Measurements from ENCODE around the gene RNF167. TPM values are rescaled to one million over a fixed set of nuclear protein-coding genes. Genes with fewer than 3 reads are reported as not detected.
A peak's percentile ranks its signal among the peaks of the same experiment; 100 is the strongest.

Gene RNF167
- total and polyA plus RNA-seq, 2 of the 13 experiments (the other 11 are each of a cell fraction or from before 2014, with no cell fraction given): 44.1 to 45.4 TPM

GRCh38 chr17:4948166-4948930, 8.3 kb downstream of the RNF167 start, which contains the start of gene PFN1 (continued):
- peak; percentile 83; the same call in 1 of the 2 replicates for TF ChIP-seq NCOR1 (IDR thresholded peaks at IDR 0.05; ENCODE audit: borderline replicate concordance, low read length)
- TF ChIP-seq NONO (IDR thresholded peaks at IDR 0.05): no peak
- TF ChIP-seq NONO (CRISPR knock-in tag; conservative IDR thresholded peaks at IDR 0.05): 0 out of 2 replicates have a peak, but pooled peaks have one; percentile 81
- TF ChIP-seq NFATC3 (CRISPR knock-in tag; IDR thresholded peaks at IDR 0.05): no peak
- 0 out of 2 replicates have a peak, but pooled peaks have one; percentile 4 for TF ChIP-seq NR2C2 (CRISPR knock-in tag; IDR thresholded peaks at IDR 0.05; ENCODE audit: borderline replicate concordance)
- TF ChIP-seq ZNF468 (CRISPR knock-in tag; IDR thresholded peaks at IDR 0.05): no peak
- TF ChIP-seq MIER2 (CRISPR knock-in tag; IDR thresholded peaks at IDR 0.05): no peak
- no peak for TF ChIP-seq ZNF484 (CRISPR knock-in tag; IDR thresholded peaks at IDR 0.05; ENCODE audit: borderline replicate concordance, low read depth)
- no peak for TF ChIP-seq TGIF2 (CRISPR knock-in tag; IDR thresholded peaks at IDR 0.05)
- TF ChIP-seq ZNF674 (CRISPR knock-in tag; IDR thresholded peaks at IDR 0.05; ENCODE audit: low read depth): no peak
- no peak for TF ChIP-seq SNAI1 (CRISPR knock-in tag; IDR thresholded peaks at IDR 0.05; ENCODE audit: borderline replicate concordance)
- TF ChIP-seq ZFP1 (CRISPR knock-in tag; IDR thresholded peaks at IDR 0.05): no peak
- peak in 1 of 2 experiments; percentile 36; a peak in 1 of 4 replicates for TF ChIP-seq EP300 (IDR thresholded peaks at IDR 0.05; ENCODE audit: low read depth in 2 of 2, low read length in 2 of 2)
- no peak for TF ChIP-seq EP300 (CRISPR knock-in tag; IDR thresholded peaks at IDR 0.05; ENCODE audit: borderline replicate concordance)
- no peak for TF ChIP-seq ZBTB46 (CRISPR knock-in tag; IDR thresholded peaks at IDR 0.05; ENCODE audit: borderline replicate concordance)
- TF ChIP-seq HES4 (CRISPR knock-in tag; IDR thresholded peaks at IDR 0.05; ENCODE audit: borderline replicate concordance): peak; percentile 54; the same call in 1 of the 2 replicates
- 0 out of 2 replicates have a peak, but pooled peaks have one; percentile 45 for TF ChIP-seq ZNF691 (CRISPR knock-in tag; IDR thresholded peaks at IDR 0.05; ENCODE audit: borderline replicate concordance, low read depth)
- no peak for TF ChIP-seq NR2F1 (CRISPR knock-in tag; IDR thresholded peaks at IDR 0.05)
- peak; percentile 89 for TF ChIP-seq ASH2L (IDR thresholded peaks at IDR 0.05; ENCODE audit: insufficient read length, low read depth, low read length)
- peak; percentile 71; the same call in 1 of the 2 replicates for TF ChIP-seq MEIS1 (CRISPR knock-in tag; IDR thresholded peaks at IDR 0.05; ENCODE audit: borderline replicate concordance)
- TF ChIP-seq HNRNPLL (IDR thresholded peaks at IDR 0.05; ENCODE audit: low read depth, low read length, poor library complexity, severe bottlenecking): no peak
- TF ChIP-seq ZBTB33 (CRISPR knock-in tag; IDR thresholded peaks at IDR 0.05): 0 out of 2 replicates have a peak, but pooled peaks have one; percentile 5
- peak; percentile 16; the same call in 1 of the 2 replicates for TF ChIP-seq ISL2 (CRISPR knock-in tag; IDR thresholded peaks at IDR 0.05)
- peak; percentile 68; the same call in 1 of the 2 replicates for TF ChIP-seq MAX (IDR thresholded peaks at IDR 0.05)
- TF ChIP-seq ZNF598 (CRISPR knock-in tag; IDR thresholded peaks at IDR 0.05; ENCODE audit: borderline replicate concordance): peak; percentile 68; the same call in 1 of the 2 replicates

All from HepG2 (cell line).